ENCODE data around the gene GPALPP1. TPM values are rescaled to one million over a fixed set of nuclear protein-coding genes. Genes with fewer than 3 reads are reported as not detected.
A peak's percentile ranks its signal among the peaks of the same experiment; 100 is the strongest.
"Not testable (repeated sequence)": the region's sequence is repeated elsewhere in the genome, so short reads cannot be mapped to it uniquely, and the experiment has no call there.

GPALPP1 gene, protein sequence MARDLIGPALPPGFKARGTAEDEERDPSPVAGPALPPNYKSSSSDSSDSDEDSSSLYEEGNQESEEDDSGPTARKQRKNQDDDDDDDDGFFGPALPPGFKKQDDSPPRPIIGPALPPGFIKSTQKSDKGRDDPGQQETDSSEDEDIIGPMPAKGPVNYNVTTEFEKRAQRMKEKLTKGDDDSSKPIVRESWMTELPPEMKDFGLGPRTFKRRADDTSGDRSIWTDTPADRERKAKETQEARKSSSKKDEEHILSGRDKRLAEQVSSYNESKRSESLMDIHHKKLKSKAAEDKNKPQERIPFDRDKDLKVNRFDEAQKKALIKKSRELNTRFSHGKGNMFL
- total RNA-seq = 10 to 100 TPM; 34.0 to 35.0 TPM

DNA sequence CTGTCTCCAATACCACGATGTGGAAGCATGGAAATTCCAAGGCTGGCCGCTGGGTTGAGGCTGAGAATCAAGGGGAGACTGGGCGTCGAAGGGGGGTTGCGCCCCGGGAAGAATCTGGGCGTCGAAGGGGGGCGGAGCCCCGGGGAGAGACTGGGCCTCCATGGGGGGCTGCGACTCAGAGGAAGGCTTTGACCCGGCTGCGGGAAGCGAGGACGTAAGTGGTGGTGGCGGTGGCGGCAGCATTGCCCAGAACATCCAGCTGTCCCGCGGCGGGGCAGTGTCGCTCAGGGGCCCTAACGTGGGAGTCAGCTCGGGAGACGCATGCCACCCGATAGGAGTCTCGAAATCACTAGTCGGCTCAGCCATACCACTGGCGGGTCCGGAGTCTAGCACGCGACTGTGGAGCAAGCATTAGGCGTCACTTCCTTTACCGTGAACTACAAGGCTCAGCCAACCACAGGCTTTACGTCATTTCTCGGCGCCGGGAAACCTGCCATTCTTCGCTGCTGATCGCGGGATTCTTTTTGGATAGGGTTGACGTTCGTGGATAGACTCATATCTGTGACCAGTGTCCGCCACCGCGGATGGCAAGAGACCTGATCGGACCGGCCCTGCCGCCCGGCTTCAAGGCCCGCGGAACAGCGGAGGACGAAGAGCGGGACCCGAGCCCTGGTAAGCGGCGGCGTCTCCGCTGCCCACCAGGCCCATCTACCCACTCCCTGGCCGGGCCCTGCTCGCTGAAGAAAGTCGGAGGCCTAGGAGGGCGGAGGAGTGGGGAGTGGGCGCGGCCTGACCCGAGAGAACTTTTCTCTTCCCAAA lies at the start of gene GPALPP1, which contains the start of gene NUFIP1:
Gene GPALPP1, plus strand, starts transcription at position 468 of the 819 bp plus-strand sequence. Its CDS starts 117 bp downstream, at position 585.
Gene NUFIP1, minus strand, starts transcription at position 401 of the 819 bp plus-strand sequence. Its CDS starts 35 bp downstream, at position 366.
- H3K4me3 Mint-ChIP-seq = peak within 1 kb of the TSS; percentile 92
- DNase-seq (peak; percentile 91), ATAC-seq (ENCODE audit: low read depth) (peak; percentile 97)
- H3K9me3 Mint-ChIP-seq = no peaks in the 10 kb centered on the region
- H3K27ac Mint-ChIP-seq = peak within 1 kb of the TSS; percentile 97
- peaks cover 40% of the 10 kb centered on the region for H3K4me1 Mint-ChIP-seq
- POLR2A ChIA-PET = no interaction called here
- peaks cover 3% of the 10 kb centered on the region for H3K36me3 Mint-ChIP-seq
- H3K27me3 Mint-ChIP-seq = no peaks in the 10 kb centered on the region

DNA sequence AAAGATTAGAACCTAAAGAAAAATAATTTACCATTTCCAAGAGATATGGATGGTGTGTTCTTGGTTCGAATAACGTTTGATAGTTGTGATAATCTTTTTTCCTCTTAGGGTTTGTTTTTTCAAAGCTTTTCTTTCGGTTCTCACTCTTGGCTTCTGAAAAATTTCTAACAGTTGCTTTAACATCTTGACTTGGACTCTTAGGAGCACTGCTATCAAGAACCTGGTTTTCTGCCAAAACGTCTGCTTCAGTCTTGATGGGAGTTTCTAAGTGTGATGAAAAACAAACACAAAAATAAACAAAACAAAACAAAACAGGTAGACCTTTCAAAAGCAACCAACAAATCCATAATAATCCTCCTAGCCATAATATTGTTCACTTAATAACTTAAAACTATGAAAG lies 45.9 kb upstream of the GPALPP1 start:
- DNase-seq; ATAC-seq (ENCODE audit: low read depth); H3K27ac Mint-ChIP-seq; H3K27me3 Mint-ChIP-seq; H3K9me3 Mint-ChIP-seq; POLR2A ChIA-PET; H3K4me1 Mint-ChIP-seq; H3K36me3 Mint-ChIP-seq; H3K4me3 Mint-ChIP-seq: not testable (repeated sequence)

GRCh38 chr13:44951184-44951583 lies 38.2 kb upstream of the GPALPP1 start:
- Mint-ChIP-seq H3K27ac (no peak overlapping the region), H3K4me1 (peaks cover 2% of the 10 kb centered on the region), H3K9me3 (no peaks in the 10 kb centered on the region), H3K4me3 (no peak overlapping the region), H3K27me3 (no peaks in the 10 kb centered on the region), H3K36me3 (peaks cover 10% of the 10 kb centered on the region)
- DNase-seq = no peak
- ATAC-seq (ENCODE audit: low read depth) = no peak
- POLR2A ChIA-PET = no interaction called here

DNA sequence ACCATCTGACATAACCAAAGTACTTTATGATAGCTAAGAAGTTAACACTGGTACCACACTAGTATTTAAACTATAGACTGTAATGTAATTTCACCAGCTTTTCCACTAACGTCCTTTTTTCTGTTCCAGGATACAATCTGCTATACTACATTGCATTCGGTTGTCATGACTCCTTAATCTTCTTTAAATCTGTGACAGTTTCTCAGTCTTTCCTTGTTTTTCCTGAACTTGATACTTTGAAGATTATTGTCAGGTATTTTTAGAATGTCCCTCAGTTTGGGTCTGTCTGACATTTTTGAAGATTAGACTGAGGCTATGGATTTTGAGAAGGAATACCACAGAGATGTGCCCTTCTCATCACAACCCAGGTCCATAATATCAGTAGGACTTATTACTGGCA lies 36.7 kb upstream of the GPALPP1 start:
- POLR2A ChIA-PET = no interaction called here
- Mint-ChIP-seq H3K27ac (no peak overlapping the region), H3K9me3 (no peaks in the 10 kb centered on the region), H3K4me3 (no peak overlapping the region), H3K4me1 (peaks cover 2% of the 10 kb centered on the region), H3K36me3 (peaks cover 10% of the 10 kb centered on the region), H3K27me3 (no peaks in the 10 kb centered on the region)
- DNase-seq (no peak), ATAC-seq (ENCODE audit: low read depth) (no peak)

DNA sequence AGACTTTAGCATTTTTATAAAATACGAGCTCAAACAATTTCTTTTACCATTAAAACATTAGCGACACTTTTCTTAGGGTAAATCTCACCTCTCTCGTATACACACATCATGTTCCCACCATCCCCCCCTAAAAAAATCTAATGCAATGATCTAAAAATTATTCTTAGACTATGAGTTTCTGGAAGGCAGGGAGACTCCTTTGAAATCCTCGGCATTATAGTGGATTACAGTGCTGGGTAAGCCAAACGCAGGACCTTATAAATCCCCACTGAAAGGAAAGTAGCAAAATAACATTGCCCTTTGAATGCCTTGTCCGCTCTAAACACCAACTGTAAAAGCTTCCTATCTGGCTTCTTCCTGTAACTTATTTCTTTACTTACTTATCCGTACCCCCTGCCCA lies 35.1 kb upstream of the GPALPP1 start:
- no peaks in the 10 kb centered on the region for H3K9me3 Mint-ChIP-seq
- peaks cover 4% of the 10 kb centered on the region for H3K36me3 Mint-ChIP-seq

GRCh38 chr13:44955406-44955805 lies 33.9 kb upstream of the GPALPP1 start:
- peaks cover 3% of the 10 kb centered on the region for H3K36me3 Mint-ChIP-seq
- no peak overlapping the region for H3K4me3 Mint-ChIP-seq
- no peaks in the 10 kb centered on the region for H3K4me1 Mint-ChIP-seq
- H3K9me3 Mint-ChIP-seq = no peaks in the 10 kb centered on the region
- no peak overlapping the region for H3K27ac Mint-ChIP-seq
- POLR2A ChIA-PET = no interaction called here
- no peaks in the 10 kb centered on the region for H3K27me3 Mint-ChIP-seq
- DNase-seq = no peak
- no peak for ATAC-seq (ENCODE audit: low read depth)

More for the DNA sequence above, 35.1 kb upstream of the GPALPP1 start:
- ATAC-seq (ENCODE audit: low read depth) = no peak
- no peak overlapping the region for H3K4me3 Mint-ChIP-seq
- H3K27ac Mint-ChIP-seq = no peak overlapping the region
- no peaks in the 10 kb centered on the region for H3K27me3 Mint-ChIP-seq
- POLR2A ChIA-PET = interaction anchor here (0.9 kb wide), 1 partner anchor 51 kb away, joined by 3 read pairs; no protein-coding TSS in a partner anchor
- peaks cover 2% of the 10 kb centered on the region for H3K4me1 Mint-ChIP-seq
- no peak for DNase-seq

DNA sequence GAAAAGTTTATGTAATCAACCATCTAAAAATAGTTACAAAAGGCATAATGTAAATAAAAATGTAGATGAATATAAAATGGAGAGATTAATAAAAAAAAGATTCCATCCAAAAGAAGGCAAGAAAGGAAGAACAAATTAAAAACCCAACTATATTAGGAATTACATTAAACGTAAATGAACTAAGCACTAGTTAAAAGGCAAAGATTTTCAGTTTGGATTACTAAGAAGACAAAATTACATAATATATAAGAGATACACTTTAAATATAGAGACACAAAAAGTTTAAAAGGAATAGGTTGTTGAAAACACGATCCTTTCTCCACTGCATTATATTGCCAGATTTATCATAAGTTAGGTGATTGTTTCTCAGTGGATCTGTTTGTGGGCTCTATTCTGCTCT lies 27.3 kb upstream of the GPALPP1 start:
- DNase-seq (no peak), ATAC-seq (ENCODE audit: low read depth) (no peak)
- POLR2A ChIA-PET = no interaction called here
- H3K36me3 Mint-ChIP-seq = peaks cover 42% of the 10 kb centered on the region
- no peak overlapping the region for H3K27ac Mint-ChIP-seq
- H3K9me3 Mint-ChIP-seq = peaks cover 10% of the 10 kb centered on the region
- H3K27me3 Mint-ChIP-seq = no peaks in the 10 kb centered on the region
- no peaks in the 10 kb centered on the region for H3K4me1 Mint-ChIP-seq
- H3K4me3 Mint-ChIP-seq = no peak overlapping the region

DNA sequence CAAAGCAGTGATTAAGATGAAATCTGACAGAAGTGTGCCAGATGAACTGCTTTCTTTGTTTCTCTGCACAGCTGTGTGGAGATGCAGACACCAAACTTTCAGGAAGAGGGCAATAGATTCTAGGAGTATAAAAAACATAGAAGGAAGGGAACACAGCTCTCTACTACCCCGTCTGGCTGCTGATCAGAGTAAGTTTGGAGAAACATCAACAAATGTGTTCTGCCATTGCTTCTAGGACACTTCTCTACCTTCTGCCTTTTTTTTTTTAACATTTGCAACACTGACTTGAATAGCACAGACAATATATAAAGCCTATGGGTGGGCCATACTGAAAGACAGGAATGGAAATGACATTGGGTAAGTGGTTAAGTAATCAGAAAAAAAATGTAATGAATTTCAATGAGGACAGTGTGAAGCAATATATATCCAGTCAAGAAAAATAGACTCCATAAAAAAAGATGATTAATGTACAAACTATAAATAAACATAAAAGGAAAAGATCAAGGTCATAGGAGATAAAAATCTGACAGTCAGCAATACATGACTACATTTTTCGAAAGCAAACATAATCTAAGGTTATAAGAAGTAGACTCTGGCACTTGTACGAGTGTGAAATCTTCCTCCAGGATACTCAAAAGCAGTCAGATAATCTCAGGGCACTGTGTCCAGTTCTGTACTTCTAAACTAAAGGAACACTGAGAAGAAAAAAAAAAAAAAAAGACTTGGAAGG lies 21.5 kb upstream of the GPALPP1 start:
- POLR2A ChIA-PET = no interaction called here
- no peak for ATAC-seq (ENCODE audit: low read depth)
- no peaks in the 10 kb centered on the region for H3K27me3 Mint-ChIP-seq
- peaks cover 22% of the 10 kb centered on the region for H3K36me3 Mint-ChIP-seq
- no peak overlapping the region for H3K4me3 Mint-ChIP-seq
- H3K27ac Mint-ChIP-seq = no peak overlapping the region
- DNase-seq = no peak
- no peaks in the 10 kb centered on the region for H3K4me1 Mint-ChIP-seq
- H3K9me3 Mint-ChIP-seq = peaks cover 2% of the 10 kb centered on the region

DNA sequence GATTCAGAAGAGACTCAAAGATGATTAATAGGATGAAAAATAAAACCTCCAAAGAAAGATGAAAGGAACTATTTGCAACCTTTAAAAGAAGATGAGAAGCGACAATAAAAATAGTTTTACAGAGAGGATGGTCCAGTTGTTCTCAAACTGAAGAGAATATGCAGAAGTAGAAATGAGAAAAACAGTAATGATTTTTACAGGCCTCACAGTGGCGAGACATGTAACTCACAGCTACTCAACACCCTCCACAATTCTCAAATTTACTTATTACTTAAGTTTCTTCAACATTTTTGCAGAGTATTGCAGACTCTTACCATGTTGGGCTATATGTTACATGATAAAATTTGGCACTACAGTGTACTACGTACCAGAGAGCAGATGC lies 20.9 kb upstream of the GPALPP1 start:
- DNase-seq = no peak
- Mint-ChIP-seq H3K4me3 (no peak overlapping the region), H3K27ac (no peak overlapping the region), H3K36me3 (peaks cover 17% of the 10 kb centered on the region), H3K27me3 (no peaks in the 10 kb centered on the region), H3K9me3 (peaks cover 2% of the 10 kb centered on the region), H3K4me1 (no peaks in the 10 kb centered on the region)
- POLR2A ChIA-PET = no interaction called here
- ATAC-seq (ENCODE audit: low read depth) = no peak

DNA sequence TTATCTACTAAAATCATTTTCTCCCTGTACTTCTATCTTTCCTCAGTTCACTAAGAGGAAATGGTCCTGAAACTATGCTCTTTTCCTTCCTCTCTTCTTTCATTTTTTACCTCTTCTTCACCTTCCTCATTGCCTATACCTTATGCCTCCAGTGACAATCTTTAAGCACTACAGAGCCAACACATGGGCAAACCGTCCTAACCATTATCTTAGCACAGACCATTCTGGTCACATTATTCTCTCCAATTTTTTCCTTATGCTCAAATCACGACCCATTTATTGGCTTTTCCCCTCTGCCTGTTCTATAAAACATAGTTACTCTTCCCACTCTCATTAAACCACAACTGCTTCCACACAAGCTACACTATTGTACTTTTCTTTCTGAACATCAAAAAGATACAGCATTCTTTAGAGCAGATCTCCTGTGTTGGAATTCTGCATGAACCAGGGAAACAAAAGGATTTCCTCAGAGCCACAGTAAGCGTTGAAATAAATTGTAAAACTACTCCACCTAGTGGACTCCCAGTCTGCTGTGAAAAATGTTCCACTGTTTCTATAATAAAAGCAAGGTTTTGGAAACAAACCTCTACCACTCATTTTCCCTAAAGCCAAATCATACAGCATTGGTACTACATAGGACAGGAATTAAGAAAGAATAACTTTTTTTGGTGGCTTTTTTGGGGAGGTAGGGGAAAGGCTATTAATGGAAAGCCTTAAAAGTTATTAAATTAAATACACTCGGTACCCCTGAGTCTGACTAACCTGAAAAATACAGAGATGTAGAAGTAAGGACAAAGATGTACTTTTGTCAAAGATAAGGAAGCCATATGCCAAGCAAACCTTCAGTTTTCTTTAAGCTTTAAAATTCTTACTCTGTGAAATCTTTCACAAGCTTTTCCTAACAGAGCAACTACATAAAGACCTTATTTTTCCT lies 19.5 kb upstream of the GPALPP1 start:
- Mint-ChIP-seq H3K27ac (no peak overlapping the region), H3K36me3 (peaks cover 10% of the 10 kb centered on the region), H3K4me3 (no peak overlapping the region), H3K4me1 (no peaks in the 10 kb centered on the region), H3K27me3 (no peaks in the 10 kb centered on the region), H3K9me3 (no peaks in the 10 kb centered on the region)
- ATAC-seq (ENCODE audit: low read depth) (no peak), DNase-seq (no peak)
- POLR2A ChIA-PET = no interaction called here

DNA sequence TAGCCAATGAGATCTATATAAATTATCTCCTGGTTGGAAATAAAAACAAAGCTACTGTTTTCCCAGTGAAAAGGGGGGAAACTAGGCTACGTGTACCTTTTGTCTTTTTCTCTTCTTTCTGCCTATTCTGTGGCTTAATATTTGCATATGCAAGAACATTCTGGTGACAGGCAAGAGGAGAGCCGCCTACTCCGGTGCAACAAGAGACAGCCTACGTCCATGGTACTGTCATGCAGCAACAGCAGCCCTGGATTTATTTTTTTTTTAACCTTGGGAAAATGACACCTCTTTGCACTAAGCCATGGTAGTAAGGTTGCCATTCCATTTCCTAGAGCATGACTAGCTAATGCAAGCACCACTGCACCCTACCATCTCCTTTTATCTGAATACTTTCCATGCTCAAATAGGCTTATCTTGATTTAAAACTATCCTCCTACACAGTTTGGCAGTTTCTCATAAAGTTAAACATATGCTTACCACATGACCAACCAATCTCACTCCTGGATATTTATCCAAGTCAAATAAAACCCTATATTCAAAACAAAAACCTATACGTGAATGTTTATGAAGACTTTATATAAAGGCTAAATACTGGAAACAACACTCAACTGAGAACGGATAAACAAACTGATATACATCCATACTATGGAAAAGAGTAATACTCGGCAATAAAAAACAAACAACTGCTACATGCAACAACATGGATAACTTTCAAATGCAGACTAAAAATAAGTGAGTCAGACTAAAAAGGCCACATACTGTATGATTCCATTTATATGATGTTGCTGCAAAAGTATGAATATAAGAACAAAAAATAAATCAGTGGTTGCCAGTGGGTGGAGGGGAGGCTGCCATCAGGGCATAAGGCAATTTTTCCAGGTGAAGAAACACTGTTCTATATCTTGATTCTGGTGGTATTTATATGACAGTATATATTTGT lies 17.4 kb upstream of the GPALPP1 start:
- DNase-seq (no peak), ATAC-seq (ENCODE audit: low read depth) (no peak)
- Mint-ChIP-seq H3K4me1 (no peaks in the 10 kb centered on the region), H3K27me3 (no peaks in the 10 kb centered on the region), H3K9me3 (no peaks in the 10 kb centered on the region), H3K4me3 (no peak overlapping the region), H3K27ac (no peak overlapping the region), H3K36me3 (peaks cover under 1% of the 10 kb centered on the region)
- POLR2A ChIA-PET = no interaction called here
